WERI-Rb-1 (cell line): ENCODE measurements around the gene MTIF3.

ENCODE experiments used
- DNase-seq: peaks from one replicate; pipeline ENCODE4 v3.0.0-alpha.2; 2020
- H3K27ac ChIP-seq: fragments of 250-450 bp; sonication (Bioruptor Pico); 2 replicates; pipeline ENCODE4 v1.5.1; 2020; ENCODE audit warnings: mild to moderate bottlenecking, moderate library complexity
- H3K27me3 ChIP-seq: fragments of 250-450 bp; sonication (Bioruptor Pico); 2 replicates; pipeline ENCODE4 v1.5.1; 2021; ENCODE audit warnings: mild to moderate bottlenecking, low read depth, moderate library complexity; ENCODE audit not compliant: insufficient read depth, severe bottlenecking
- H3K36me3 ChIP-seq: fragments of 250-450 bp; sonication (Bioruptor Pico); 2 replicates; pipeline ENCODE4 v1.5.1; 2020; ENCODE audit warnings: mild to moderate bottlenecking, moderate library complexity
- H3K4me3 ChIP-seq: 2 replicates; pipeline ENCODE4 v1.5.1; 2011; ENCODE audit warnings: low read depth, mild to moderate bottlenecking, control low read depth, low read length
- H3K9me3 ChIP-seq: fragments of 250-450 bp; sonication (Bioruptor Pico); 2 replicates; pipeline ENCODE4 v1.5.1; 2021; ENCODE audit warnings: mild to moderate bottlenecking, moderate library complexity; ENCODE audit not compliant: severe bottlenecking
- TF ChIP-seq, protein P1 (sequence below): IDR thresholded peaks from 2 replicates; pipeline ENCODE4 v1.5.1; 2011; ENCODE audit warnings: low read depth, mild to moderate bottlenecking, control low read depth, inconsistent platforms, low read length

Gene MTIF3

DNA sequence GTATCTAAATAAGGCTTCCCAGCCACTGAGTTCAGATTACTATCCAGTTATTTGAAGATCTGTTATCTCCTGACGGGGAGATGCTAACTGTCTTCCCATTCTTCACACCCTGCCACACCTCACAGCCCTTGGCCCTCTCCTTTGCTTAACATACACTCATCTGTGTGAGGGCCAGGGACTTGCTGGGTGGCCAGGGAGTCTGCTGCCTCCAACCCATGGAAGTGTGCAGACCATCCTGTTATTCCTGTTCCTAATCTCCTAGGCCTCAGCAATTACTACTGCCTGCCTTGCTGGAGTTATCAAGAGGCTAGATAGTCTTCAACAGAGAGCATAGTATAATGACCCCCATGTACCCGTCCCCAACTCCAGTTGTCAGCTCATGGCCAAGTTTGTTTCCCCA is 62.1 kb downstream of the MTIF3 start:
- DNase-seq = no peak
- no peak overlapping the region for H3K4me3 ChIP-seq
- no peaks in the 10 kb centered on the region for H3K36me3 ChIP-seq
- peaks cover 2% of the 10 kb centered on the region for H3K9me3 ChIP-seq
- TF ChIP-seq, protein P1, sequence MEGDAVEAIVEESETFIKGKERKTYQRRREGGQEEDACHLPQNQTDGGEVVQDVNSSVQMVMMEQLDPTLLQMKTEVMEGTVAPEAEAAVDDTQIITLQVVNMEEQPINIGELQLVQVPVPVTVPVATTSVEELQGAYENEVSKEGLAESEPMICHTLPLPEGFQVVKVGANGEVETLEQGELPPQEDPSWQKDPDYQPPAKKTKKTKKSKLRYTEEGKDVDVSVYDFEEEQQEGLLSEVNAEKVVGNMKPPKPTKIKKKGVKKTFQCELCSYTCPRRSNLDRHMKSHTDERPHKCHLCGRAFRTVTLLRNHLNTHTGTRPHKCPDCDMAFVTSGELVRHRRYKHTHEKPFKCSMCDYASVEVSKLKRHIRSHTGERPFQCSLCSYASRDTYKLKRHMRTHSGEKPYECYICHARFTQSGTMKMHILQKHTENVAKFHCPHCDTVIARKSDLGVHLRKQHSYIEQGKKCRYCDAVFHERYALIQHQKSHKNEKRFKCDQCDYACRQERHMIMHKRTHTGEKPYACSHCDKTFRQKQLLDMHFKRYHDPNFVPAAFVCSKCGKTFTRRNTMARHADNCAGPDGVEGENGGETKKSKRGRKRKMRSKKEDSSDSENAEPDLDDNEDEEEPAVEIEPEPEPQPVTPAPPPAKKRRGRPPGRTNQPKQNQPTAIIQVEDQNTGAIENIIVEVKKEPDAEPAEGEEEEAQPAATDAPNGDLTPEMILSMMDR = no peak
- H3K27ac ChIP-seq = no peak overlapping the region
- peaks cover 94% of the 10 kb centered on the region for H3K27me3 ChIP-seq
